Inflammatory macrophage treated with lipopolysaccharide for 1 hour (primary cell): ENCODE results near the gene EPHA6.
"Not testable (repeated sequence)": the region's sequence is repeated elsewhere in the genome, so short reads cannot be mapped to it uniquely, and the experiment has no call there.

ENCODE experiments used
- DNase-seq, 2 donors: peaks; one replicate each; pipeline ENCODE4 v3.0.0-alpha.2; 2020 to 2022

Gene EPHA6

GRCh38 chr3:97485206-97485605, 670.8 kb downstream of the EPHA6 start:
- no peak for DNase-seq

GRCh38 chr3:97487587-97487986, 673.2 kb downstream of the EPHA6 start:
- no peak for DNase-seq

GRCh38 chr3:97488741-97489140, 674.3 kb downstream of the EPHA6 start:
- DNase-seq: no peak

GRCh38 chr3:97495896-97496295, 681.5 kb downstream of the EPHA6 start:
- DNase-seq: no peak

GRCh38 chr3:97497138-97497537, 682.7 kb downstream of the EPHA6 start:
- no peak for DNase-seq

- no peak for DNase-seq
These were observed 690.1 kb downstream of the EPHA6 start for GRCh38 chr3:97504463-97504862.

GRCh38 chr3:97510795-97511194, 696.4 kb downstream of the EPHA6 start:
- no peak for DNase-seq

- DNase-seq: no peak
These were observed 700.7 kb downstream of the EPHA6 start for GRCh38 chr3:97515076-97515475.

GRCh38 chr3:97530691-97531090, 716.3 kb downstream of the EPHA6 start:
- DNase-seq: no peak

- DNase-seq: not testable (repeated sequence)
These were observed 733.2 kb downstream of the EPHA6 start for GRCh38 chr3:97547573-97547972.

GRCh38 chr3:97550408-97550807, 736.0 kb downstream of the EPHA6 start:
- DNase-seq: no peak

- no peak for DNase-seq
These were observed 737.8 kb downstream of the EPHA6 start for GRCh38 chr3:97552186-97552585.

GRCh38 chr3:97575742-97576141, 761.3 kb downstream of the EPHA6 start:
- DNase-seq: no peak

GRCh38 chr3:97576221-97576620, 761.8 kb downstream of the EPHA6 start:
- no peak for DNase-seq

- DNase-seq: no peak
These were observed 765.0 kb downstream of the EPHA6 start for GRCh38 chr3:97579365-97579764.

GRCh38 chr3:97610626-97611025, 796.2 kb downstream of the EPHA6 start:
- no peak for DNase-seq

GRCh38 chr3:97612632-97613031, 798.2 kb downstream of the EPHA6 start:
- DNase-seq: no peak

GRCh38 chr3:97613139-97613538, 798.7 kb downstream of the EPHA6 start:
- no peak for DNase-seq

- not testable (repeated sequence) for DNase-seq
These were observed 806.1 kb downstream of the EPHA6 start for GRCh38 chr3:97620514-97620913.

GRCh38 chr3:97636465-97636864, 822.1 kb downstream of the EPHA6 start:
- no peak for DNase-seq

- no peak for DNase-seq
These were observed 832.5 kb downstream of the EPHA6 start for GRCh38 chr3:97646932-97647331.

- DNase-seq: no peak
These were observed 833.1 kb downstream of the EPHA6 start for GRCh38 chr3:97647441-97647982.

- no peak for DNase-seq
These were observed 841.6 kb downstream of the EPHA6 start for GRCh38 chr3:97655971-97656370.

GRCh38 chr3:97656638-97657037, 842.2 kb downstream of the EPHA6 start:
- no peak for DNase-seq

- DNase-seq: peak in 1 of 2 donors; percentile 4
These were observed 844.4 kb downstream of the EPHA6 start for GRCh38 chr3:97658668-97659285.
